Left renal pelvis (tissue), 4 donors: Measurements from ENCODE around the gene FOXO6. TPM values are rescaled to one million over a fixed set of nuclear protein-coding genes. Genes with fewer than 3 reads are reported as not detected.

ENCODE experiments used
- DNase-seq, 4 donors: peaks; one replicate each; pipeline ENCODE4 v3.0.0-alpha.2; 2013; ENCODE audit warnings: low read depth in 4 of 4, low spot score in 3 of 4
- polyA plus RNA-seq, 4 donors: library from polyadenylated mRNA; unstranded; fragments of 120-200 nt; gene quantifications; one replicate each; pipeline ENCODE4 v1.2.1, GENCODE V29; 2013; ENCODE audit not compliant: insufficient read length in 4 of 4

The FOXO6 gene
- polyA plus RNA-seq, 4 donors, result 1.4 to 3.0 (median 2.3) TPM

DNA sequence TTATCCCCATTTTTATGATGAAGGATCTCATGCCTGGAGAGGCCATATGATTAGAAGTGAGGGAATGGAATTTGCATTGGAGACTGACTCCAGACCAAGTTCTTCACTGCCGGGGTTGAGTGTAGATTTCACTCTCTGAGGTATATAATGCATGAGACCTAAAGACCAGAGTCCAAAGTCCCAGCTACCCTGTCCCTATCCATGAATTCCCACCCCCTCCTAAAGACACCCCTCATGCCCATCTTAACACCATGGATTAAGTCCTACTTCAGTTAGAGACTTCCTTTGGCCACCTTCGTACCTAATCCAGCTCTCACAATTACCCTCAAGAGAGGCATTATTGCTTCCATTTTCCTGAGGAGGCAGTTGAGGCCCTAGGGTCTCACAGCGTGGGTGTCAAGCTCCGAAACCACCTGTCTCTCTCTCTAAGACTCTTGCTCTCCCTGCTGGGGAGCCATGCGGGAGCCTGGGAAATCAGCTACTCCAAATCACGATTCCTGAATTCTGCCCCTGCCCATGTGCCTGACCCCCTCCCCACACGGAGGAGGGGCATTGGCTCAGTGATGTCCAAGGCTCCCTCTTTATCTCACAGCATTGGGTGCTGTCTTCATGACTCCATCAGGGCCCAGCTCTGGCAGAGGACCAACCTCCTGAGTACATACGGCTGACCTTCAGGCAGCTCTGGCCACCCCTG, 11.7 kb upstream of the FOXO6 start:
- no peak for DNase-seq

- DNase-seq, result no peak
These were observed 11.2 kb upstream of the FOXO6 start for GRCh38 chr1:41350055-41350378.

DNA sequence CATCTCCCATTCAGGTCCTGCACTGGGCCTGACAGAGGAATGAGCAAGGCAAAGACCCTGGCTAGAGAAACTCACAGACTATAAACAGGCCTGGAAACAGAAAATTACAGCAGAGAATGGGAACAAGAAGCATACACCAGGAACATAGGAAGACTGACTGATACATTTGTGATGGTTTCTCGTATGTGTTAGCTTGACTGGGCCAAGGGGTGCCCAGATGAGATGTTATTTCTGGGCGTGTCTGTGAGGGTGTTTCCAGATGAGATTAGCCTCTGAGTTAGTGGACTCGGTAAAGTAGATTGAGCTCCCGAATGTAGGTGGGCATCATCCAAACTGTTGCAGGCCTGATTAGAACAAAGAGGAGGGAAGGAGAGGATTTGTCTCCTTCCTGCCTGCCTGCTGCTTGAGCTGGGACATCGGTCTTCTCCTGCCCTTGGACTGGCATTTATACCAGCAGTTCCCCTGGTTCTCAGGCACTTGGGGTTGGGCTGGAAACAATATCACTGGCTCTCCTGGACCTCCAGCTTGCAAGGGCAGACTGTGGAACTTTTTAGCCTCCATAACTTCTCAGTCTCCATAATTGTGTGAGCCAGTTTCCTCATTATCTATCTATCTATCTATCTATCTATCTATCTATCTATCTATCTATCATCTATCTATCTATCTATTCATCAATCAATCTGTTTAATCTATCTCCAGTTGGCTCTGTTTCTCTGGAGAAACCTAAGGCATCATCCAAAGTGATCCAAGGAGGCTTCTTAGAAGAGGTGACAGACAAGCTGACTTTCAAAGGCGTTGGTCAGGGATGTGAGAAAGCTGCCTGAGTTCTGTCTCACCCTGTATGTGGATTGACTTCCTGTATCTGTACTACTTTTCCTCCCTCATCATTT, 9.7 kb upstream of the FOXO6 start:
- no peak for DNase-seq

GRCh38 chr1:41353744-41354143, 7.5 kb upstream of the FOXO6 start:
- no peak for DNase-seq

DNA sequence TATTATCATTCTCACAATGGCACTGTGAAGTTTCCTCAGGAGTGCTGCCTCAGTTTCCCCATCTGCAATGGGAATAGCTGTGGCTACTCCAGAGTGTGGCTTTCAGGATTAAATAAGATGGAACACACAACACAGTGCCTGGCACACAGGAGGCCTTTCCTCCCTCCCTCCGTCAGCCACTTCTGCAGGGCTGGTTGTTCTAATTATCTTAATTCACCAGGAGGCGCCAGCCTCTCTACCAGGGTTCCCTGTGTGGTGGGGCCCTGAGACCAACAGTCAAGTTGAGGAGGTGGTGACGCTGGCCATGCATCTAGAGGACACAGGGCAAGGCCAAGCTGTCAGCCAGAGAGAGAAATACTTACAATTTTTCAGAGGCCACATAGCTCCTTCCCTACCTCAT, 6.3 kb upstream of the FOXO6 start:
- DNase-seq, result no peak

DNA sequence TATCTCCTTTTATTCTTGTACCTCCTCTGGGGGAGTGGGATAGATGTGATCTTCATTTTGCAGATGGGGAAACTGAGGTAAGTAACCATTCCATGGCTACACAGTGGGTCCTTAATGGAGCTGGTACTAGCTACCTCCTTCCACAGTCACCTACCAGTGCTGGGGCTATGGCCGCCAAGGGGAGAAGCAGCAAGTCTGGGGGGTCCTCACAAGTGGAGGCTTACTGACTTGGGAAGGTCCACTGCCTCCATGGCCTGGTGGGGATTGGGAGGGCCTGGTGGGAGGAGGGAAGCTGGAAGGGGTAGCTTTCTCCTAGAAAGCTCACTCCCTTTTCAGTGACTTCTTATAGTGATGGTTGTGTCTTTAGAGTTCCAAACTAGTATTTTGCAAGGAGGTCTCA, 5.9 kb upstream of the FOXO6 start:
- DNase-seq, result no peak

DNA sequence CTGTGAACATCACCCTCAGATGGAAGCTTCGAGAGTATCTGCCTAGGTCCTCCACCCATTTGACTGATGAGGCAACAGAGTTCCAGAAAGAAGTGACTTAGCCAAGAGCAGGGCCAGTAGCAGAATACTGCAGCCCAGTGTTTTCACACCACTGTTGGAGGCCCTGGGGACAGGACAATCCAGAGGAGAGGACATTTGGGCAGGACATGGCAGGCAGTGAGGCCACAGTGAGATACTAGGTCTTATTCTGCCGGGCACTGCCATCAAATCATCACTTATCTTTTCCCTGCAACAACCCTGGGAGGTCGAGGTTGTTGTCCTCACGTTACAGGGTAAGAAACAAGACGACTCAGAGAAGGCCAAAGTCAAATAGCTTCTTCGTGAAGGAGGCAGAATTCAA, 5.5 kb upstream of the FOXO6 start:
- DNase-seq, result no peak

DNA sequence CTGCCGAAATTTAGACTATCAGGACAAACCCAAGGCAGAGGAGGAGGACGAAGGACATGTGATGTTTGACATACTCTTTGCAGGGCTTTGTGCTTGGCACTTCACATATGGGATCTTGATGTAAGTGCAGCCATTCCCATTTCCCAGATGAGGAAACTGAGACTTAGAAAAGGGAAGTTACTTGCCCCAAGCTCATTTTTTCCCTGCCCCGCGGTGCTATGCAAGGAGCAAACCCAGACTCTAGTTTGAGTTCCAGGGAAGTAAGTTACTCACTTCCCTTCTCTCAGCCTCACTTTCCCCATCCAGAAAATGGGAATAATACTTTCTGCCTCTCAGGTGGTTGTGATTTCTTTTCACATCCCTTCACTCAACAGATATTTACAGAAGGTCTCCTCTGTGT, 4.5 kb upstream of the FOXO6 start:
- DNase-seq, result no peak

- no peak for DNase-seq
These were observed 3.7 kb upstream of the FOXO6 start for GRCh38 chr1:41357451-41358101.

DNA sequence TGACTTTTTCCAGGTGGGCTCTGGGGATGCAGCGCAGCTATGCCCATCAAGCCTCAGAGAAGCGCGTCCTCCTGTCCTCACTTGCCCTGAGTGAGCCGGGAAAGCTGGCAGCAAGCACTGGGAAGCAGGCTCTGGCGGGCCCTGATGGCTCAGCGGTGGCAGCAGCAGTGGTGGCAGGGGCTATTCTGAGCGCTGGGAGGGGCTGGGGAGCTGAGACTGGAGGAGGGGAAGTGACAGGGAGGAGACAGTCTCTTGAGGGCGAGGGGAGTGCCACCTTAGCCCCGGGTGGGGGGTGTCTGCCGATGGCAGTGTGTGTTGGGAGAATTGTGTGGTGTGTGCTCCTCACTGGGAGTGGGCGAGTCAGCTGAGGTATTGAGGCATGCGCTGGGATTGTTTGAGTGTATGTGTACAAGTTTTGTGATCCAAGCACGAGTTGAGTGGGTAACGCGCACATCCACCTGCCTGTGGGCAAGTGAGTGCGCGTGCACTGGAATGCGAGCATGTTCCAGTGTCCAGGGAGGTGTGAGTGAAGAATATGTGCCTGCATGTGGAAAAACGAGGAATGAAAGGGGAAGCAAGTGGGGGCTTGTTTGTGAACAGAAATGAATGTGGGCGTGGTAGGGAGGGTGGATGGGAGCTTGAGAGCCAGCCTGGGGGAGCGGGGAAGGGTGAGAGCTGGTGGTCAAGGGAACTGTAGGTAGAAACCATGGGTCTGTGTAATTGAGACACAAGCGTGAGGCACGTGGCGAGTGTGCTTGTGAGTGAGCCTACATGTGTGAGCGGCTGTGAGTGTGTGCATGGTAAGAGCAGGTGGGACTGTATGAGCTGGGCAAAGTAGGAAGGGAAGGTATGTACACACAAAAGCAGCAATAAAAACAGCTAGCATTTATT, 2.9 kb upstream of the FOXO6 start:
- DNase-seq, result no peak

- DNase-seq, result no peak
These were observed 1.8 kb upstream of the FOXO6 start for GRCh38 chr1:41359211-41360073.

DNA sequence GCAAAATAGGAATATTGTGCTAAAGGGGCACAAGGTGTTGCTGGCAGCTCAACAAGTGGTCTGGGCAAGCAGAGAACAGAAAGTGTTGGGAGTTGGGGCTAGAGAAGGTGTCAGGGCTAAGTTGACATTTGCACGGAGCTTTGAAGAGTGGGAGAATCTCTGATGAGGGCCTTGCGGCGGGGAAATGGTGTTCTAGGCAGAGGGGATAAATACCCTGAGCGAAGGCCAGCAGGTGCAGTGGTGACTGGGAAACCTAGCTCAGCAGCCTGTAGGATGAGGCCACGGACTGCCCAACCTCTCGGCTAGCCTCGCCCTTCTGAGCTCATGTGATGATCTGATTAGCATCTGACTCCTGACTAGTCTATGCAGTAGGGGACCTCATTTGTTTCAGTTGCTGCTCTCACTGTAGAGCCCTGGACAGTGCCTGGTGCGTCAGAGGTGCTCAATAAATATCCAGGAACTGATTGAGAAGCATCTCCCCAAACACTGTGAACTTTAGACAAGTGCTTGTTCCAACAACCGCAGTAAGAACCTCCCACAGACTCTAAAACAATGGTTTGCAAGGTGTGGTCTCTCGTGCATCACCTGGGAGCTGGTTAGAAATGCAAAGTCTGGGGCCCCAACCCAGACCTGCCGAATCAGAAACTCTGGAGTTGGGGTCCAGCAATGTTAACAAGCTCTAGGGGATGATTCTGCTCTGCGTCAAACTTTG, 1.0 kb upstream of the FOXO6 start:
- DNase-seq, result no peak

GRCh38 chr1:41361495-41362356, 492 bp downstream of the FOXO6 start:
- DNase-seq, result no peak

DNA sequence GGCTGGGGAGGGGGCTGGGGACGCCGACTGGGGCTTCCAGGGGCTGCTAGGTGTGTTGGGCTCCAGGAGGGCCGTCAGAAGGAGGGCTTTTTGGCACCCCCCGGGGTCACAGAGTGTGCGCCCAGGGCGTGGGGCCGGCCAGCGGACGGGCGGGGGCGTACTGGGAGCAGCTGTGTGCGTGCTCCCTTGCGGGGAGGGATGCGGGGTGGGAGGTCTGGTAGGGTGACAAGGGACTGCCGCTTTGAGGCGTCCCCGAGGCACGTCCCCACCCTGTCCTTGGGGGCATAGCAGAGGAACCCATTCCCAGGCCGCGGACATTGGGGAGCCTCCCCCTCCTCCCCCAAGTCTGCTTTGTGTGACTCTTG, 1.1 kb downstream of the FOXO6 start:
- DNase-seq, result no peak

DNA sequence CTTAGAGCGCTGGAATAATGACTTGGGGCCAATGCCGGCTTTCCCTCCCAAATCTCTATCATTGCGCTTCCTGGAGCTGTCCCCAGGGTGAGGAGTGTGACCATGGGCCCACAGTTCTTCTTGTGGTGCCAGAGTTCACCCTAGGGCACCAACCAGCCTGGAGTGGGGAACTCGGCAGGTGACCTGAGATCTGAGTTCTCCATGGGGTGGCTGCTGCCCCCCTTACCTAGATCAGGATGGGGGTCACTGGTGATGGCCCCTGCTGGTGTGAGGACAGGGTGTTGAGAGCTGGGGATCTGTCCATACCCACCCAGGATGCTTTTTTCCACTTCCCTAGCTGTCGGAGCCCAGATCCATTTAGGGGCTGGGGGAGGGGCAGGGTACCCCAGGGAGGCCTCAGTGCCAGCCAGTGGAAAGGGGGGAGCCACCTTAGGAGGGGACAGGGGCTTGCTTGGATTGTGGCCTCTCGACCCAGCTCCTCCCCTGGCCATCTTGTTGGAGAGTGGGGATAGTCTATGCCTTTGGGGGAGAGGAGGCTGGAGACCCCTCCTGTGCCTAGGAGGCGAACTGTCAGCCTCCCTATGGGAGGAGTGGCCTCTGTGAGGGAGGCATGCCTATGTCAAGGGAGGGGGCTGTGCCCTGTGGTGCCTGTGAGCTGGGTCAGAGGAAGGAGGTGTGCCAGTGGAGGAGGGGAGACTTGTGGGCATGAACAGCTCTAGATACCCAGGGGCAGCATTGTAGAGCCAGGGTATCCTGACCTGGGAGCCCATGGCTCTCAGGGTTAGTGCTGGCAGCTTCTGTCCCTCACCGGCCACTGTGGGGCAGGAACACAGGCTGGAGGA, 1.7 kb downstream of the FOXO6 start:
- no peak for DNase-seq

DNA sequence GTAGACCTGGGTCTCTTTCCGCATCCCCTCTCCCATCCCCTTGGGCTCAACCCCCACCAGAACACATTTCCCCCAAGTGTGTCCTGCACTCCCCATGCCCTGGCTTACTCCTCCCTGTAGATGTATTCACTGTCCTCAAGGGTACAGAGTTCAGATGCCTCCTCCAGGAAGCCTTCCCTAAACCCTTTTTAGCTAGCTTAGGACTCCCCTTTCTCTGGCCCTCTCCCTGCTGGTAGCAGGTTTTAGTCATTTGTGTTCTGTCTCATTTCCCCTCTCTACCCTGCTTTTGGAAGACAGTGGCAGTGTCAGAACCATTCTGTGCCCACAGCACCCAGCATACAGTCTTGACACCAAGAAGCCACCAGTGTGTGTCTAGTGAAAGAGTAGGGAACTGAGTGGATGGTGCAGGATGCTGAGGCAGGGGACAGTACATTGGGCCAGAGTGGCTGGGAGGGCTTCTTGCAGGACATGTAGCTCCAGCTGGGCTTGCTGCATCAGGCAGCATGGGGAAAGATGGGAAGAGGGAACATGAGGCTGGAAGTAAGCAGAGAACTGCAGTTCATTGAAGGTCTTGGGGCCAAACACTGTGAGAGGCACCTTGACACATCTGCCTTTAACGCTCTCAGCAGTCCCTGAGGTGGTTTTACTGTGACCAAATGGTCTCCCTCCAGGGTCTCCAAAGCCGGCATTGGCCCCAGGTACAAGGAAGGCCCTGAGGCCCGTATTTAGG, 2.5 kb downstream of the FOXO6 start:
- DNase-seq, result no peak
